K562 (cell line): ENCODE measurements around the gene PPP1R17. TPM values are rescaled to one million over a fixed set of nuclear protein-coding genes. Genes with fewer than 3 reads are reported as not detected.

Experiments used
- ATAC-seq: fragments of 200-7000 bp; cut with Tn5 transposase; 3 replicates; pipeline ENCODE4 v1.9.1; 2020; ENCODE audit warnings: moderate library complexity
- BruUV-seq: library from RNA; stranded (reverse); fragments of 400-500 nt; replicated peaks from 2 replicates; lab custom pipeline; 2021; lab: Mats Ljungman, UMichigan
- CTCF ChIA-PET: fragments of 300-600 bp; formaldehyde crosslinking; extraction: SDS; loops from one replicate; lab custom pipeline; 2021; ENCODE audit warnings: low intra/inter-chr PET ratio; lab: Yijun Ruan, JAX
- POLR2A ChIA-PET: fragments of 300-600, 350-650 bp; sonication (Branson Sonifier 250); formaldehyde crosslinking; extraction: SDS; loops from one replicate; lab custom pipeline; 2021; ENCODE audit warnings: antibody characterized with exemption, inconsistent platforms; lab: Yijun Ruan, JAX
- DNase-seq, 4 experiments: peaks; one replicate each; pipeline versions ENCODE4 v3.0.0 to v3.0.0-alpha.2; 2011 to 2018; ENCODE audit warnings: low spot score in 3 of 4, mixed read lengths in 3 of 4; ENCODE audit errors: extremely low read depth in 1 of 4
- FAIRE-seq: peaks from 2 replicates; lab custom pipeline; 2011; peaks lifted over from hg19 to GRCh38; lab: Jason Lieb, UNC
- H2AFZ ChIP-seq: 2 replicates; pipeline ENCODE4 v1.6.0; 2011; ENCODE audit warnings: low read depth, low read length, control low read depth, inconsistent platforms
- H3K27ac ChIP-seq: fragments of 200-600 bp; 3 replicates; pipeline ENCODE4 v1.8.0; 2011; ENCODE audit warnings: low read depth, mild to moderate bottlenecking, control low read depth, inconsistent platforms, low read length, moderate library complexity, mixed read lengths; ENCODE audit errors: extremely low read depth
- H3K27me3 ChIP-seq, 2 experiments: fragments of 300-600 bp in 1 of 2; 2 replicates in 1 of 2; 3 replicates in 1 of 2; pipeline versions ENCODE4 v1.6.0 to v1.8.0; 2011; ENCODE audit warnings: inconsistent platforms in 2 of 2, low read length in 2 of 2, mild to moderate bottlenecking in 1 of 2, mixed read lengths in 1 of 2, moderate library complexity in 1 of 2; ENCODE audit not compliant: control insufficient read depth in 2 of 2, insufficient read depth in 2 of 2
- H3K36me3 ChIP-seq: fragments of 300-600 bp; 3 replicates; pipeline ENCODE4 v1.8.0; 2011; ENCODE audit warnings: mild to moderate bottlenecking, low read length, inconsistent platforms; ENCODE audit not compliant: control insufficient read depth, insufficient read depth
- H3K4me1 ChIP-seq, 2 experiments: fragments of 200-600 bp in 1 of 2; replicated peaks in 1 of 2; 2 replicates in 1 of 2; 3 replicates in 1 of 2; pipeline versions ENCODE4 v1.5.1 to v1.8.0; 2011; ENCODE audit warnings: inconsistent platforms in 2 of 2, low read length in 2 of 2, mild to moderate bottlenecking in 1 of 2, mixed read lengths in 1 of 2, moderate library complexity in 1 of 2; ENCODE audit not compliant: control insufficient read depth in 2 of 2, insufficient read depth in 2 of 2
- H3K4me2 ChIP-seq: 2 replicates; pipeline ENCODE4 v1.6.1; 2011; ENCODE audit warnings: low read length, control low read depth, inconsistent platforms, mixed read lengths; ENCODE audit not compliant: insufficient read depth
- H3K4me3 ChIP-seq: fragments of 200-600 bp; sonication (generic), shearing (Covaris generic); 2 replicates; pipeline ENCODE4 v1.5.1; 2016; ENCODE audit warnings: control low read depth, inconsistent platforms
- H3K79me2 ChIP-seq: fragments of 200-600 bp; 3 replicates; pipeline ENCODE4 v1.8.0; 2011; ENCODE audit warnings: low read length, inconsistent platforms; ENCODE audit not compliant: control insufficient read depth, insufficient read depth
- H3K9ac ChIP-seq, 2 experiments: 2 replicates each; pipeline versions ENCODE4 v1.6.0 to v1.6.1; 2011; ENCODE audit warnings: low read depth in 2 of 2, low read length in 2 of 2, control low read depth in 1 of 2, inconsistent platforms in 1 of 2, mild to moderate bottlenecking in 1 of 2, mixed read lengths in 1 of 2; ENCODE audit not compliant: insufficient read depth in 1 of 2
- H3K9me1 ChIP-seq: one replicate; pipeline ENCODE4 v1.6.0; 2011; ENCODE audit warnings: inconsistent platforms, mild to moderate bottlenecking, low read length, moderate library complexity; ENCODE audit not compliant: control insufficient read depth, insufficient read depth
- H3K9me3 ChIP-seq: replicated peaks from 2 replicates; pipeline ENCODE4 v1.5.1; 2011; ENCODE audit warnings: low read depth, low read length, inconsistent platforms; ENCODE audit not compliant: control insufficient read depth, insufficient read depth
- H4K20me1 ChIP-seq: replicated peaks from 2 replicates; pipeline ENCODE4 v1.6.1; 2011; ENCODE audit warnings: low read length, inconsistent platforms, mixed read lengths; ENCODE audit not compliant: control insufficient read depth, insufficient read depth
- CSDE1 ChIP-seq, 2 experiments: fragments of 450-650 bp; IDR thresholded peaks; 2 replicates each; pipeline ENCODE4 v1.6.1; 2016; ENCODE audit warnings: mild to moderate bottlenecking in 1 of 2
- CXXC5 ChIP-seq: fragments of 250-450 bp; sonication (Bioruptor Pico); IDR thresholded peaks from 2 replicates; pipeline ENCODE4 v1.8.0; 2022; ENCODE audit warnings: inconsistent platforms, mild to moderate bottlenecking, moderate library complexity
- DNMT1 ChIP-seq: fragments of 450-650 bp; IDR thresholded peaks from 2 replicates; pipeline ENCODE4 v1.6.1; 2016; ENCODE audit warnings: antibody characterized with exemption, mild to moderate bottlenecking
- KLF16 ChIP-seq: IDR thresholded peaks from 2 replicates; pipeline ENCODE4 v1.6.1; 2016; ENCODE audit warnings: antibody characterized with exemption
- MAZ ChIP-seq, 2 experiments: fragments of 450-650 bp in 1 of 2; sonication (generic) in 1 of 2; formaldehyde crosslinking; IDR thresholded peaks in 1 of 2; conservative IDR thresholded peaks in 1 of 2; 2 replicates each; pipeline versions ENCODE4 v1.4.0 to v1.5.0; 2020; ENCODE audit warnings: mild to moderate bottlenecking in 1 of 2, missing genetic modification reagents in 1 of 2
- PHF21A ChIP-seq: fragments of 450-650 bp; IDR thresholded peaks from 2 replicates; pipeline ENCODE4 v1.6.1; 2017; ENCODE audit warnings: low read depth, borderline replicate concordance
- PTTG1 ChIP-seq: fragments of 450-650 bp; IDR thresholded peaks from 2 replicates; pipeline ENCODE4 v1.6.1; 2016; ENCODE audit warnings: low read depth, mild to moderate bottlenecking, missing genetic modification characterization, missing compliant biosample characterization
- RFX1 ChIP-seq: fragments of 450-650 bp; IDR thresholded peaks from 2 replicates; pipeline ENCODE4 v1.6.1; 2016; ENCODE audit warnings: mild to moderate bottlenecking, moderate library complexity
- ZFP1 ChIP-seq: fragments of 450-650 bp; formaldehyde crosslinking; IDR thresholded peaks from 2 replicates; pipeline ENCODE4 v1.4.0; 2020; ENCODE audit warnings: mild to moderate bottlenecking, mixed read lengths
- ZNF197 ChIP-seq: fragments of 200-800 bp; sonication (Bioruptor generic); IDR thresholded peaks from 2 replicates; pipeline ENCODE4 v1.6.1; 2016; ENCODE audit warnings: low read depth, missing genetic modification characterization, missing compliant biosample characterization
- ZNF695 ChIP-seq: fragments of 450-650 bp; formaldehyde crosslinking; IDR thresholded peaks from 2 replicates; pipeline ENCODE4 v1.4.0; 2020; ENCODE audit warnings: mild to moderate bottlenecking, moderate library complexity
- WGBS: fragments of 100-300 bp; shearing (Covaris generic); methylation state at CpG from one replicate; pipeline ENCODE4 v1.1.6; 2016; ENCODE audit warnings: low coverage, mixed read lengths; ENCODE audit not compliant: insufficient coverage; ENCODE audit errors: missing lambda C conversion rate; 5-methylcytosine and 5-hydroxymethylcytosine counted together
- in situ Hi-C: fragments of 300-500 bp; cut with MboI; formaldehyde crosslinking; loops from 4 replicates; pipeline ENCODE4 v1.15.0; 2018; ENCODE audit warnings: inconsistent platforms, mixed read lengths
- intact Hi-C: fragments of 100-400 bp; cut with micrococcal nuclease; formaldehyde crosslinking; loops from 2 replicates; pipeline ENCODE4 v1.14.2; 2022
- polyA plus RNA-seq, 8 experiments: library from polyadenylated mRNA; depleted of rRNA in 4 of 8; stranded (reverse) in 5 of 8; unstranded in 3 of 8; fragments of >200 nt; fragmentation: Nextera tagmentation in 2 of 8; fragmentation: Illumina TruSeq in 1 of 8; extraction: Ambion mirVana in 2 of 8; extraction: Trizol in 1 of 8; gene quantifications; 2 replicates each; pipeline versions ENCODE4 v1.2.1 to v1.2.3, GENCODE V29; 2011 to 2014; ENCODE audit warnings: inconsistent platforms in 1 of 8, missing spikeins in 1 of 8
- total RNA-seq, 7 experiments: library from RNA; depleted of rRNA in 6 of 7; stranded (reverse); fragments of >200 nt in 6 of 7; fragmentation: Illumina TruSeq in 2 of 7; extraction: Trizol in 2 of 7; gene quantifications; 2 replicates each; pipeline versions ENCODE4 v1.2.1 to v1.2.3, GENCODE V29; 2011 to 2021; ENCODE audit warnings: low replicate concordance in 1 of 7
- TF ChIP-seq, protein P1 (sequence below): IDR thresholded peaks from 2 replicates; pipeline ENCODE4 v1.6.1; 2011; ENCODE audit not compliant: insufficient read length; ENCODE audit errors: extremely low read depth
- TF ChIP-seq, protein P2 (sequence below), 2 experiments: IDR thresholded peaks; 2 replicates each; pipeline ENCODE4 v1.6.1; 2012; ENCODE audit warnings: improper control_type of control experiment in 2 of 2, low read depth in 2 of 2, low read length in 2 of 2, borderline replicate concordance in 1 of 2
- TF ChIP-seq, protein P3 (sequence below): fragments of 450-650 bp; IDR thresholded peaks from 2 replicates; pipeline ENCODE4 v1.6.1; 2016; ENCODE audit warnings: antibody characterized with exemption

PPP1R17 gene
- total and polyA plus RNA-seq, 9 of the 15 experiments (the other 6 are each of a cell fraction or from before 2014, with no cell fraction given): not detected

DNA sequence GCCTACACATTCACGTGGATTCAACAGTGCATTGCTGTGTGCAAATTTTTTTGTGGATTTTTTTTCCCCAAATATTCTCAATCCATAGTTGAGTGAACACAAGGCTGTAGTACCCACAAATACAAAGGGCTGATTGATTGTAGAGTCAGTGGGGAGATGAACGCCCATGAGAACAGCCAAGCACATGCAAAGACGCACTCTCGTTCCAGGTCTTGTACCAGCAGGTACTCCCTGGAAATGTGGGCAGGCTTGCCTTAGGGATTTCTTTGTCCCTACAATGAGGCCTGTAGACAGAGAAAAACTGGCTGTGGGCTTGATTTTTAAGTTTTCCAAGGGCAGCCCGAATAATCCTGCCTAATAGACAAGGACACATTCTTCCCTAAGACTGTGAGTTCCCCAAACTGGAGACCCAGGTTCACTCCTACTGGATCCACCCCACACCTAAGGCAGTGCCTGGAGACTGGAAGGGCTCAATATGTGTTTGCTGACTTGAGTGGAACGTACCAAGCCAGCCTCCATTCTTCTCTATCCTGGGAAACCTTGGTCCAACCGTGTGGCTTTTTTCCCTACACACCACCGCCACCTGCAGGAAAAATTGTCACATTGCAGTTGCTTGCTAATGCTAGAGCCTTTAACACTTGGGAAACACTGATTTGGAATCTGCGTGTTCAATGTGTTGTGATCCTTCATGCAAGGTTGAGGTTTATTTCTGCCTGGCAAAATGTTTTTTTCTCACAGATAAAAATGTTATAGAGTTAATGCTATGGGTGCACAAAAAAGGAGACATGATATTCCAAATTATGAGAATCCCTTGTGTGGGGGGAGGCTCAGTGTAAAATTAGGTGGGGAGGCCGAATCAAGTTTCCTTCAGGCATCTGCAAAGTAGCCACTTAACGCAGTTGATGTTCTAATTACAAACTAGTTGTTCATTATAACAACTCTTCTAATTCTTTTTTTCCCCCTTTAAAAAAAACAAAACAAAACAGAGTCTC is 49.3 kb downstream of the PPP1R17 start (continued):
- TF ChIP-seq, protein P1, sequence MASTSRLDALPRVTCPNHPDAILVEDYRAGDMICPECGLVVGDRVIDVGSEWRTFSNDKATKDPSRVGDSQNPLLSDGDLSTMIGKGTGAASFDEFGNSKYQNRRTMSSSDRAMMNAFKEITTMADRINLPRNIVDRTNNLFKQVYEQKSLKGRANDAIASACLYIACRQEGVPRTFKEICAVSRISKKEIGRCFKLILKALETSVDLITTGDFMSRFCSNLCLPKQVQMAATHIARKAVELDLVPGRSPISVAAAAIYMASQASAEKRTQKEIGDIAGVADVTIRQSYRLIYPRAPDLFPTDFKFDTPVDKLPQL: no peak

DNA sequence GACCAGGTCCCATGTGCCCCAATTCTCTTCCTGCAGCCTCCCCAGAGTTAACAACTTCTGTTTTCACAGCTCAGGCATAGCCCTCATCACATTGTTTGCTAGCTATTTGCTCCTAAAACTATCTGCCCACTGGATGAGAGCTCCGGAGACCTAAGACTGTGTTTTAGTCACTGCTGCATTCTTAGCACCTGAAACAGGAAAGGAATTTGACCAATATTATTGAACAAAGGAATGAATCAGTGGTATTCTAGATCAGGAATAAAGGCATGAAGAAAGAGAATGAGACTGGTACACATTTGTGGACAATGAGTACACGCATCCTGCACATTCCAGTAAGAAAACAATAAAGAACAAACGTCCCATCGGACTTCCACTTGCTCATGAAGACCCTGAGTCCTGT is 54.8 kb downstream of the PPP1R17 start:
- Histone ChIP-seq H3K9ac (no peak overlapping the region), H3K27ac (no peak overlapping the region), H4K20me1 (no peaks in the 10 kb centered on the region), H3K79me2 (no peaks in the 10 kb centered on the region), H3K9me3 (no peaks in the 10 kb centered on the region), H2AFZ (no peak overlapping the region), H3K9me1 (no peaks in the 10 kb centered on the region), H3K4me1 (no peaks in the 10 kb centered on the region), H3K27me3 (no peaks in the 10 kb centered on the region; a peak in 1 of 5 replicates), H3K36me3 (no peaks in the 10 kb centered on the region), H3K4me3 (no peak overlapping the region), H3K4me2 (no peak overlapping the region)
- WGBS: 0% methylated on average over 4 of the region's 4 CpGs
- CTCF ChIA-PET: no interaction called here
- POLR2A ChIA-PET: no interaction called here
- no peak for DNase-seq
- no peak for FAIRE-seq
- intact Hi-C loops: loop anchor here (5.0 to 10.0 kb wide), 2 partner anchors 423 to 605 kb away; no protein-coding TSS in a partner anchor
- BruUV-seq: no TSS peak
- no peak for ATAC-seq
- in situ Hi-C loops: loop anchor here (5.0 to 25.0 kb wide), 3 partner anchors 463 to 1045 kb away; no protein-coding TSS in a partner anchor
- TF ChIP-seq RFX1 (no peak), DNMT1 (no peak), KLF16 (no peak), CXXC5 (no peak), PHF21A (no peak), MAZ (CRISPR knock-in tag; conservative IDR thresholded peaks at IDR 0.05 in 1 of 2, IDR thresholded peaks at IDR 0.05 in 1 of 2) (no peak), ZNF197 (CRISPR knock-in tag) (no peak), CSDE1 (IDR thresholded peaks at IDR 0.05) (no peak), PTTG1 (tag) (no peak), ZFP1 (CRISPR knock-in tag) (no peak), ZNF695 (CRISPR knock-in tag) (no peak)
- TF ChIP-seq, protein P2, sequence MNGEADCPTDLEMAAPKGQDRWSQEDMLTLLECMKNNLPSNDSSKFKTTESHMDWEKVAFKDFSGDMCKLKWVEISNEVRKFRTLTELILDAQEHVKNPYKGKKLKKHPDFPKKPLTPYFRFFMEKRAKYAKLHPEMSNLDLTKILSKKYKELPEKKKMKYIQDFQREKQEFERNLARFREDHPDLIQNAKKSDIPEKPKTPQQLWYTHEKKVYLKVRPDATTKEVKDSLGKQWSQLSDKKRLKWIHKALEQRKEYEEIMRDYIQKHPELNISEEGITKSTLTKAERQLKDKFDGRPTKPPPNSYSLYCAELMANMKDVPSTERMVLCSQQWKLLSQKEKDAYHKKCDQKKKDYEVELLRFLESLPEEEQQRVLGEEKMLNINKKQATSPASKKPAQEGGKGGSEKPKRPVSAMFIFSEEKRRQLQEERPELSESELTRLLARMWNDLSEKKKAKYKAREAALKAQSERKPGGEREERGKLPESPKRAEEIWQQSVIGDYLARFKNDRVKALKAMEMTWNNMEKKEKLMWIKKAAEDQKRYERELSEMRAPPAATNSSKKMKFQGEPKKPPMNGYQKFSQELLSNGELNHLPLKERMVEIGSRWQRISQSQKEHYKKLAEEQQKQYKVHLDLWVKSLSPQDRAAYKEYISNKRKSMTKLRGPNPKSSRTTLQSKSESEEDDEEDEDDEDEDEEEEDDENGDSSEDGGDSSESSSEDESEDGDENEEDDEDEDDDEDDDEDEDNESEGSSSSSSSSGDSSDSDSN (IDR thresholded peaks at IDR 0.05; ENCODE audit: borderline replicate concordance in 1 of 2, low read depth in 2 of 2, low read length in 2 of 2): no peak
- TF ChIP-seq, protein P3, sequence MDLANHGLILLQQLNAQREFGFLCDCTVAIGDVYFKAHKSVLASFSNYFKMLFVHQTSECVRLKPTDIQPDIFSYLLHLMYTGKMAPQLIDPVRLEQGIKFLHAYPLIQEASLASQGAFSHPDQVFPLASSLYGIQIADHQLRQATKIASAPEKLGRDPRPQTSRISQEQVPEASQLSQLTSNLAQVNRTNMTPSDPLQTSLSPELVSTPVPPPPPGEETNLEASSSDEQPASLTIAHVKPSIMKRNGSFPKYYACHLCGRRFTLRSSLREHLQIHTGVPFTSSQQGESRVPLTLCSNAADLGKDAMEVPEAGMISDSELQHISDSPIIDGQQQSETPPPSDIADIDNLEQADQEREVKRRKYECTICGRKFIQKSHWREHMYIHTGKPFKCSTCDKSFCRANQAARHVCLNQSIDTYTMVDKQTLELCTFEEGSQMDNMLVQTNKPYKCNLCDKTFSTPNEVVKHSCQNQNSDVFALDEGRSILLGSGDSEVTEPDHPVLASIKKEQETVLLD: no peak
